HepG2 (cell line): ENCODE measurements around the gene PHF21B. TPM values are rescaled to one million over a fixed set of nuclear protein-coding genes. Genes with fewer than 3 reads are reported as not detected.

Experiments used
- ATAC-seq: fragments of 200-7000 bp; cut with Tn5 transposase; 3 replicates; pipeline ENCODE4 v1.9.1; 2020; ENCODE audit warnings: mild to moderate bottlenecking, moderate library complexity
- BruUV-seq: library from RNA; stranded (reverse); fragments of 400-500 nt; replicated peaks from 2 replicates; lab custom pipeline; 2021; lab: Mats Ljungman, UMichigan
- CTCF ChIA-PET: fragments of 300-600 bp; formaldehyde crosslinking; extraction: SDS; loops from one replicate; lab custom pipeline; 2021; ENCODE audit warnings: low total read pairs, inconsistent platforms, low intra/inter-chr PET ratio; lab: Yijun Ruan, JAX
- POLR2A ChIA-PET: fragments of 350-600 bp; sonication (Branson Sonifier 250); formaldehyde crosslinking; loops from one replicate; lab custom pipeline; 2020; ENCODE audit warnings: antibody characterized with exemption, inconsistent platforms; lab: Yijun Ruan, JAX
- DNase-seq: peaks from one replicate; pipeline ENCODE4 v3.0.0-alpha.2; 2015; ENCODE audit warnings: low spot score
- FAIRE-seq: peaks from 3 replicates; lab custom pipeline; 2011; peaks lifted over from hg19 to GRCh38; lab: Jason Lieb, UNC
- H2AFZ ChIP-seq: one replicate; pipeline ENCODE4 v1.6.1; 2011; ENCODE audit warnings: low read length, inconsistent platforms
- H3K27ac ChIP-seq: fragments of 300-600 bp; 3 replicates; pipeline ENCODE4 v1.8.0; 2011; ENCODE audit warnings: mixed run types, mild to moderate bottlenecking, mixed read lengths, low read length, inconsistent platforms; ENCODE audit not compliant: insufficient read depth; ENCODE audit errors: extremely low read length
- H3K27me3 ChIP-seq, 2 experiments: fragments of 200-600 bp in 1 of 2; 2 replicates in 1 of 2; 3 replicates in 1 of 2; pipeline versions ENCODE4 v1.6.0 to v1.8.0; 2011; ENCODE audit warnings: low read length in 2 of 2, mild to moderate bottlenecking in 2 of 2, moderate library complexity in 2 of 2, inconsistent platforms in 1 of 2; ENCODE audit not compliant: insufficient read depth in 2 of 2, control insufficient read depth in 1 of 2
- H3K36me3 ChIP-seq, 2 experiments: fragments of 200-600 bp in 1 of 2; replicated peaks in 1 of 2; 2 replicates in 1 of 2; 3 replicates in 1 of 2; pipeline versions ENCODE4 v1.5.1 to v1.8.0; 2011; ENCODE audit warnings: low read length in 2 of 2, inconsistent platforms in 1 of 2; ENCODE audit not compliant: insufficient read depth in 2 of 2, control insufficient read depth in 1 of 2
- H3K4me1 ChIP-seq: 2 replicates; pipeline ENCODE4 v1.5.1; 2012; ENCODE audit warnings: low read length, inconsistent platforms; ENCODE audit not compliant: insufficient read depth
- H3K4me2 ChIP-seq: 2 replicates; pipeline ENCODE4 v1.6.0; 2011; ENCODE audit warnings: low read depth, low read length, inconsistent platforms
- H3K4me3 ChIP-seq, 3 experiments: fragments of 200-600 bp in 1 of 3; sonication (generic), shearing (Covaris generic) in 1 of 3; replicated peaks in 1 of 3; 2 replicates each; pipeline ENCODE4 v1.5.1; 2011 to 2016; ENCODE audit warnings: low read length in 3 of 3, inconsistent platforms in 2 of 3, low read depth in 2 of 3, mild to moderate bottlenecking in 2 of 3, control low read depth in 1 of 3, mixed read lengths in 1 of 3; ENCODE audit not compliant: insufficient read depth in 1 of 3
- H3K79me2 ChIP-seq: one replicate; pipeline ENCODE4 v1.6.1; 2011; ENCODE audit warnings: low read length, inconsistent platforms; ENCODE audit not compliant: insufficient read depth
- H3K9ac ChIP-seq: 2 replicates; pipeline ENCODE4 v1.6.0; 2011; ENCODE audit warnings: mild to moderate bottlenecking, low read depth, low read length, inconsistent platforms; ENCODE audit not compliant: insufficient read depth
- H3K9me3 ChIP-seq: 2 replicates; pipeline ENCODE4 v1.5.1; 2012; ENCODE audit warnings: mild to moderate bottlenecking, low read length
- H4K20me1 ChIP-seq: 2 replicates; pipeline ENCODE4 v1.6.0; 2011; ENCODE audit warnings: inconsistent platforms, mild to moderate bottlenecking, low read length, moderate library complexity; ENCODE audit not compliant: insufficient read depth
- CEBPB ChIP-seq: IDR thresholded peaks from 2 replicates; pipeline ENCODE4 v1.6.1; 2011; ENCODE audit warnings: low read depth, low read length, improper control_type of control experiment, borderline replicate concordance
- EHMT2 ChIP-seq: fragments of 200-600 bp; sonication (generic); IDR thresholded peaks from 2 replicates; pipeline ENCODE4 v1.7.0; 2017; ENCODE audit warnings: antibody characterized with exemption, low read depth, low read length, borderline replicate concordance
- FOSL2 ChIP-seq: sonication (generic); formaldehyde crosslinking; IDR thresholded peaks from 2 replicates; pipeline ENCODE4 v1.4.0; 2020; ENCODE audit warnings: missing genetic modification reagents
- FOXK1 ChIP-seq: sonication (generic); formaldehyde crosslinking; IDR thresholded peaks from 2 replicates; pipeline ENCODE4 v1.4.0; 2020; ENCODE audit warnings: low read depth, missing genetic modification reagents, borderline replicate concordance
- HMG20B ChIP-seq: conservative IDR thresholded peaks from 2 replicates; pipeline ENCODE4 v1.6.1; 2016; ENCODE audit warnings: missing genetic modification reagents, missing compliant biosample characterization
- JUN ChIP-seq: sonication (generic); formaldehyde crosslinking; IDR thresholded peaks from 2 replicates; pipeline ENCODE4 v1.4.0; 2020; ENCODE audit warnings: mild to moderate bottlenecking, missing genetic modification reagents
- KDM3A ChIP-seq: IDR thresholded peaks from 2 replicates; pipeline ENCODE4 v1.6.1; 2018; ENCODE audit warnings: low read depth, missing compliant biosample characterization
- KLF11 ChIP-seq: IDR thresholded peaks from 2 replicates; pipeline ENCODE4 v1.6.1; 2016; ENCODE audit warnings: missing compliant biosample characterization
- NKX3-1 ChIP-seq: sonication (generic); formaldehyde crosslinking; IDR thresholded peaks from 2 replicates; pipeline ENCODE4 v1.5.0; 2020; ENCODE audit warnings: missing genetic modification reagents
- RBM22 ChIP-seq: fragments of 200-400 bp; formaldehyde crosslinking; optimal IDR thresholded peaks from 2 replicates; pipeline ENCODE3; 2017; ENCODE audit warnings: mild to moderate bottlenecking, low read length, moderate library complexity
- RCOR2 ChIP-seq: IDR thresholded peaks from 2 replicates; pipeline ENCODE4 v1.6.1; 2016; ENCODE audit warnings: missing biosample characterization, missing genetic modification reagents
- SALL2 ChIP-seq: sonication (generic); formaldehyde crosslinking; IDR thresholded peaks from 2 replicates; pipeline ENCODE4 v1.8.1; 2023; ENCODE audit warnings: mild to moderate bottlenecking, missing genetic modification reagents, inconsistent platforms
- ZNF782 ChIP-seq: sonication (generic); formaldehyde crosslinking; IDR thresholded peaks from 2 replicates; pipeline ENCODE4 v1.4.0; 2020; ENCODE audit warnings: missing genetic modification reagents, mild to moderate bottlenecking, borderline replicate concordance
- ZNF841 ChIP-seq: sonication (generic); formaldehyde crosslinking; IDR thresholded peaks from 2 replicates; pipeline ENCODE4 v1.8.1; 2023; ENCODE audit warnings: missing genetic modification reagents, borderline replicate concordance
- ZNF891 ChIP-seq: sonication (generic); formaldehyde crosslinking; IDR thresholded peaks from 2 replicates; pipeline ENCODE4 v1.5.0; 2020; ENCODE audit warnings: mild to moderate bottlenecking, missing genetic modification reagents
- ZSCAN22 ChIP-seq: sonication (generic); formaldehyde crosslinking; IDR thresholded peaks from 2 replicates; pipeline ENCODE4 v1.4.0; 2020; ENCODE audit warnings: mild to moderate bottlenecking, missing genetic modification reagents
- WGBS: methylation state at CpG from one replicate; pipeline ENCODE4 v1.1.6; 2017; ENCODE audit warnings: low lambda C conversion rate; 5-methylcytosine and 5-hydroxymethylcytosine counted together
- in situ Hi-C: cut with HindIII; loops from 2 replicates; pipeline ENCODE4 v1.10.0; 2017; ENCODE audit warnings: low pct_unique_long_range_greater_than_20kb; ENCODE audit not compliant: extremely low pct_ligation_motif_present
- intact Hi-C: fragments of 100-400 bp; cut with micrococcal nuclease; formaldehyde crosslinking; loops from one replicate; pipeline ENCODE4 v1.10.0; 2022; ENCODE audit not compliant: unreplicated experiment
- polyA plus RNA-seq, 8 experiments: library from polyadenylated mRNA; depleted of rRNA in 3 of 8; stranded (reverse) in 7 of 8; unstranded in 1 of 8; fragments of >200 nt; fragmentation: Illumina TruSeq in 4 of 8; extraction: Trizol in 4 of 8; gene quantifications; 2 replicates each; pipeline versions ENCODE4 v1.2.1 to v1.2.3, GENCODE V29; 2011 to 2016; ENCODE audit warnings: low read depth in 4 of 8, missing spikeins in 1 of 8, mixed read lengths in 1 of 8; ENCODE audit not compliant: insufficient read depth in 1 of 8
- total RNA-seq, 5 experiments: library from RNA; depleted of rRNA; stranded (reverse); fragments of >200 nt; fragmentation: Illumina TruSeq; extraction: Trizol; gene quantifications; 2 replicates each; pipeline ENCODE4 v1.2.3, GENCODE V29; 2016; ENCODE audit warnings: low read depth in 1 of 5
- TF ChIP-seq, protein P1 (sequence below): sonication (generic); formaldehyde crosslinking; IDR thresholded peaks from 2 replicates; pipeline ENCODE4 v1.5.1; 2020; ENCODE audit warnings: mild to moderate bottlenecking, missing genetic modification reagents, moderate library complexity
- TF ChIP-seq, protein P2 (sequence below): sonication (generic); formaldehyde crosslinking; IDR thresholded peaks from 2 replicates; pipeline ENCODE4 v1.4.0; 2020; ENCODE audit warnings: missing genetic modification reagents, mild to moderate bottlenecking, borderline replicate concordance

PHF21B gene
- total and polyA plus RNA-seq, 2 of the 13 experiments (the other 11 are each of a cell fraction or from before 2014, with no cell fraction given) = not detected

GRCh38 chr22:44848296-44848741 lies 161.5 kb downstream of the PHF21B start:
- TF ChIP-seq, protein P1, sequence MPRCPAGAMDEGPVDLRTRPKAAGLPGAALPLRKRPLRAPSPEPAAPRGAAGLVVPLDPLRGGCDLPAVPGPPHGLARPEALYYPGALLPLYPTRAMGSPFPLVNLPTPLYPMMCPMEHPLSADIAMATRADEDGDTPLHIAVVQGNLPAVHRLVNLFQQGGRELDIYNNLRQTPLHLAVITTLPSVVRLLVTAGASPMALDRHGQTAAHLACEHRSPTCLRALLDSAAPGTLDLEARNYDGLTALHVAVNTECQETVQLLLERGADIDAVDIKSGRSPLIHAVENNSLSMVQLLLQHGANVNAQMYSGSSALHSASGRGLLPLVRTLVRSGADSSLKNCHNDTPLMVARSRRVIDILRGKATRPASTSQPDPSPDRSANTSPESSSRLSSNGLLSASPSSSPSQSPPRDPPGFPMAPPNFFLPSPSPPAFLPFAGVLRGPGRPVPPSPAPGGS = no peak
- TF ChIP-seq SALL2 (CRISPR knock-in tag) = no peak
- TF ChIP-seq NKX3-1 (CRISPR knock-in tag) = no peak
- TF ChIP-seq FOXK1 (CRISPR knock-in tag) = no peak
- TF ChIP-seq JUN = no peak
- TF ChIP-seq CEBPB = 0 out of 2 replicates have a peak, but pooled peaks have one; percentile 1
- TF ChIP-seq FOSL2 (CRISPR knock-in tag) = no peak
- TF ChIP-seq EHMT2 = no peak
- TF ChIP-seq, all 625 proteins: peak for 1
- ATAC-seq (no peak; the same call in 2 of the 3 replicates), DNase-seq (no peak), FAIRE-seq (no peak)
- H3K4me2 ChIP-seq = no peak overlapping the region
- H3K9me3 ChIP-seq = no peaks in the 10 kb centered on the region
- H3K79me2 ChIP-seq = no peaks in the 10 kb centered on the region
- no TSS peak for BruUV-seq
- 0% methylated on average over 1 of the region's 14 CpGs for WGBS
- H3K27me3 ChIP-seq = peaks cover 2 to 17% of the 10 kb centered on the region in 2 experiments; a peak in 3 of 5 replicates
- H3K36me3 ChIP-seq = no peaks in the 10 kb centered on the region
- in situ Hi-C loops (no loop called here), intact Hi-C loops (no loop called here)
- no peak overlapping the region for H3K9ac ChIP-seq
- H4K20me1 ChIP-seq = no peaks in the 10 kb centered on the region
- no peak overlapping the region for H3K4me3 ChIP-seq
- no peak overlapping the region for H2AFZ ChIP-seq
- ChIA-PET POLR2A (no interaction called here), CTCF (no interaction called here)
- no peak overlapping the region for H3K27ac ChIP-seq
- no peaks in the 10 kb centered on the region for H3K4me1 ChIP-seq

GRCh38 chr22:44847892-44848291 lies 161.9 kb downstream of the PHF21B start:
- Histone ChIP-seq H4K20me1 (no peaks in the 10 kb centered on the region), H3K9me3 (no peaks in the 10 kb centered on the region), H3K36me3 (no peaks in the 10 kb centered on the region), H2AFZ (no peak overlapping the region), H3K79me2 (no peaks in the 10 kb centered on the region), H3K4me2 (no peak overlapping the region), H3K9ac (no peak overlapping the region), H3K27me3 (peaks cover 2 to 17% of the 10 kb centered on the region in 2 experiments; a peak in 3 of 5 replicates), H3K4me3 (no peak overlapping the region), H3K27ac (no peak overlapping the region), H3K4me1 (no peaks in the 10 kb centered on the region)
- intact Hi-C loops = no loop called here
- no peak for TF ChIP-seq ZNF782
- TF ChIP-seq HMG20B = no peak
- no peak for TF ChIP-seq RCOR2 (CRISPR knock-in tag)
- TF ChIP-seq, protein P2, sequence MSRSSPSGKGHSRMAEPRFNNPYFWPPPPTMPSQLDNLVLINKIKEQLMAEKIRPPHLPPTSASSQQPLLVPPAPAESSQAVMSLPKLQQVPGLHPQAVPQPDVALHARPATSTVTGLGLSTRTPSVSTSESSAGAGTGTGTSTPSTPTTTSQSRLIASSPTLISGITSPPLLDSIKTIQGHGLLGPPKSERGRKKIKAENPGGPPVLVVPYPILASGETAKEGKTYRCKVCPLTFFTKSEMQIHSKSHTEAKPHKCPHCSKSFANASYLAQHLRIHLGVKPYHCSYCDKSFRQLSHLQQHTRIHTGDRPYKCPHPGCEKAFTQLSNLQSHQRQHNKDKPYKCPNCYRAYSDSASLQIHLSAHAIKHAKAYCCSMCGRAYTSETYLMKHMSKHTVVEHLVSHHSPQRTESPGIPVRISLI (CRISPR knock-in tag) = no peak
- no peak for TF ChIP-seq RBM22
- TF ChIP-seq ZSCAN22 (CRISPR knock-in tag) = no peak
- TF ChIP-seq KDM3A (CRISPR knock-in tag) = no peak
- no peak for TF ChIP-seq ZNF841 (CRISPR knock-in tag)
- TF ChIP-seq KLF11 (CRISPR knock-in tag) = no peak
- no peak for TF ChIP-seq ZNF891
- in situ Hi-C loops = no loop called here
- no TSS peak for BruUV-seq
- WGBS = no CpG with 5 or more reads among the region's 18 CpGs
- ChIA-PET CTCF (no interaction called here), POLR2A (no interaction called here)
- no peak for FAIRE-seq
- DNase-seq = no peak
- no peak for ATAC-seq
